ENCODE data around the gene RHEBL1.
A peak's percentile ranks its signal among the peaks of the same experiment; 100 is the strongest.

Gene RHEBL1

DNA sequence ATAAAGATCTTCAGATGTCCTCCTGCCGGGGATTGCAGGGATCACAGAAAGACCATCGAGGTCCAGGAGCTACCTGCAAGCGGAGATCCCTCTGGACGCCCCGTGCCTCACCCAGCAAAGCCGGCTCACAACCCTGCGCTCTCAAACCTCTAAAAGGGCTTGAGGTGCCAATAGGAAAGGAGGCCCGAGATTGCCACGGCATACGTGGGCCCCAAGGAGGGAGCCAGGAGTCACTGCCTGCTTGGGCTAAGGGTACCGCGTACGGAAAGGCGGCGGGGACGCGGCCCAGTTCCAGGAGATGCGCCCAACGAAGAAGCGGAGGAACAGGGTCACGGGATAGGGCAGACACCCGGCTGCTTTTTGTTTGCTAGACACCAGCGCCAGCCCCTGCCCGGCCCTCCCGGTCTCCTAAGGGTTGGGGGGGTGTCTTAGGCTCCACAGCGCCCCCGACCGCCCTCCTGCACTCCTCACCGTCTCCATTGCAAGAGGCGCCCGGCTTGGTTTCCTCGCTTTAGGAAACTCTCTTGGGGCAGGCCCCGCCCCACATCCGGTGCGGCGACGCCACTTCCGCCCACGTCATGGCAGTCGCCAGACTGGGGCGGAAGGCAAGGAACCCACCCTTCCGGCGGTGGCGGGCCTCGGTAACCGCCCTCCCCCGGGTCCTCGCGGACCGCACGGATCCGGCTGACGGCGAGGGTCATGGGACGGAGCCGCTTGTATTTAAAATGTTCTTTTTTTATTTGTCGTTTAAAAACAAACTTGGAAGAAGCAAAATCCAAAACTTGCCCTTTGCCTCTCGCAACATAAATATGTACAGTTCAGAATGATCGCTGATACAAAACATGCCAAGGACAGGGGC lies 51.3 kb downstream of the RHEBL1 start, which contains the start of gene PRKAG1:
PRKAG1 (minus strand) TSS at position 516 of the 859 bp plus-strand sequence; CDS start at position 480, 36 bp downstream.
- peak within 1 kb of the TSS; percentile 97 for H3K27ac Mint-ChIP-seq
- peak; percentile 96 for DNase-seq
- H3K4me3 Mint-ChIP-seq, result peak within 1 kb of the TSS; percentile 90
- no peaks in the 10 kb centered on the region for H3K27me3 Mint-ChIP-seq
- no peaks in the 10 kb centered on the region for H3K9me3 Mint-ChIP-seq
- peaks cover 39% of the 10 kb centered on the region for H3K4me1 Mint-ChIP-seq (ENCODE audit: low read depth)
- H3K36me3 Mint-ChIP-seq (ENCODE audit: low read depth), result peaks cover 75% of the 10 kb centered on the region

DNA sequence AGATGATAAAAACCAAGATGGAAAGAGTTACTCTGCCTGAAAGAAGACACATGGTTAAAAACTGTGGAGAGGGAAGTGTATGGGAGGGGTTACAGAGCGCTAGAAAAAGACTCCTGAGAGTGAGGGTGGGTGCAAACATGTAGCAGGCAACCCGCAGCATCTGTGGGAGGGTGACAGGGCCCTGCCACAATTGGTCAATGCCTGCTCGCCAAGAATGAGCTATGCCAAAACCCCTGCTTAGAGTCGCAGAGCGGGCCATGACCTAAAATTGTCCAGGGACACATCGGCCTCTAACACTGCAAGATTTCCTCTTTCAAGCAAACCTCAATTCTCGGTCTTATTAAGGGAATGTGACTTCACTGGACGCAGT lies 51.9 kb downstream of the RHEBL1 start:
- Mint-ChIP-seq H3K27ac (peak overlapping the region; percentile 97), H3K36me3 (ENCODE audit: low read depth) (peaks cover 75% of the 10 kb centered on the region), H3K27me3 (no peaks in the 10 kb centered on the region), H3K9me3 (no peaks in the 10 kb centered on the region), H3K4me1 (ENCODE audit: low read depth) (peaks cover 39% of the 10 kb centered on the region), H3K4me3 (peak overlapping the region; percentile 90)
- DNase-seq, result peak; percentile 65

DNA sequence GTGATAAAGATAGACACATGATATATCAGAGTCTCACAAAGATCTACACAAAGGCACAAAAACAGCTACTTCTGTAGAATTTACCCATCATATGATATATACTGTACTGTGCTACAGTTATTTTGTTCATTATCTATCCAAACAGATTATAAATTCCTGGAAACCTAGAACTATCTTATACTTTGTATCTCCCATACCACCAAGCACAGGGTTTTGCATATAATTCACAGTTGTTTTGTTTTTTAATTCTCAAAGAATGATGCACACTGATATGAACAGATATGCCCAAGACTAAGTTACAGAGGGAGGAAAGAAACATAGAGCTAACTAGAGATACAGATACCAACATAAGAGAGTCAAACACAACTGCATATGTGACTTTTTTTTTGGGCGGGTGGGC lies 54.6 kb downstream of the RHEBL1 start:
- no peak for DNase-seq
- Mint-ChIP-seq H3K36me3 (ENCODE audit: low read depth) (peaks cover 80% of the 10 kb centered on the region), H3K4me1 (ENCODE audit: low read depth) (peaks cover 39% of the 10 kb centered on the region), H3K9me3 (no peaks in the 10 kb centered on the region), H3K4me3 (no peak overlapping the region), H3K27ac (no peak overlapping the region), H3K27me3 (no peaks in the 10 kb centered on the region)
